Prostate gland (tissue), 2 donors: ENCODE measurements around the gene UMPS. TPM values are rescaled to one million over a fixed set of nuclear protein-coding genes. Genes with fewer than 3 reads are reported as not detected.

Source experiments
- DNase-seq: peaks from one replicate; pipeline ENCODE4 v3.0.0-alpha.2; 2019; ENCODE audit warnings: low spot score
- H3K27ac ChIP-seq, 2 donors: fragments of 200-600 bp; sonication (generic); 2 replicates each; pipeline ENCODE4 v1.5.1; 2017 to 2019
- H3K27me3 ChIP-seq: fragments of 200-600 bp; sonication (generic); replicated peaks from 2 replicates; pipeline ENCODE4 v1.5.1; 2019; ENCODE audit not compliant: insufficient read depth
- H3K36me3 ChIP-seq, 2 donors: fragments of 200-600 bp; sonication (generic); 1 replicate in 1 of 2; 2 replicates in 1 of 2; pipeline versions ENCODE4 v1.5.1 to v1.8.1; 2017 to 2019
- H3K4me1 ChIP-seq: fragments of 200-600 bp; sonication (generic); replicated peaks from 2 replicates; pipeline ENCODE4 v1.5.1; 2019
- H3K4me3 ChIP-seq, 2 donors: fragments of 200-600 bp; sonication (generic); 2 replicates each; pipeline ENCODE4 v1.5.1; 2017 to 2019
- H3K9me3 ChIP-seq: fragments of 200-600 bp; sonication (generic); 2 replicates; pipeline ENCODE4 v1.5.1; 2017
- CTCF ChIP-seq, 4 experiments: fragments of 200-600 bp in 2 of 4; fragments of 450-650 bp in 2 of 4; sonication (generic) in 2 of 4; IDR thresholded peaks; 1 replicate in 3 of 4; 2 replicates in 1 of 4; pipeline ENCODE4 v1.5.1; 2016 to 2019; ENCODE audit warnings: antibody characterized with exemption in 4 of 4, mild to moderate bottlenecking in 2 of 4, moderate library complexity in 2 of 4
- POLR2A ChIP-seq: fragments of 450-650 bp; IDR thresholded peaks from one replicate; pipeline ENCODE4 v1.6.1; 2016; ENCODE audit warnings: antibody characterized with exemption, mild to moderate bottlenecking
- POLR2AphosphoS5 ChIP-seq: sonication (generic); formaldehyde crosslinking; IDR thresholded peaks from one replicate; pipeline ENCODE4 v1.6.1; 2017; ENCODE audit warnings: antibody characterized with exemption
- WGBS: methylation state at CpG from one replicate; pipeline ENCODE4 v1.1.5; 2018; 5-methylcytosine and 5-hydroxymethylcytosine counted together
- intact Hi-C: fragments of 100-400 bp; cut with DNase I; formaldehyde crosslinking; loops from one replicate; pipeline ENCODE4 v1.14.2; 2022
- total RNA-seq, 2 donors: library from RNA; depleted of rRNA; stranded (reverse); fragments of >200 nt; gene quantifications; one replicate each; pipeline ENCODE4 v1.1.0, GENCODE V29; 2016

UMPS gene
- total RNA-seq, 2 donors from 2014 or later, result 22.2 to 23.5 TPM

GRCh38 chr3:124694486-124694885, 35.8 kb upstream of the UMPS start:
- Histone ChIP-seq H3K27ac (no peak overlapping the region), H3K36me3 (no peaks in the 10 kb centered on the region), H3K27me3 (no peaks in the 10 kb centered on the region), H3K9me3 (no peaks in the 10 kb centered on the region), H3K4me3 (no peak overlapping the region), H3K4me1 (no peaks in the 10 kb centered on the region)
- WGBS, result 82% methylated on average over 5 of the region's 5 CpGs
- intact Hi-C loops, result no loop called here
- no peak for DNase-seq
- no peak for TF ChIP-seq CTCF (IDR thresholded peaks at IDR 0.05)
- no peak for TF ChIP-seq POLR2A
- TF ChIP-seq POLR2AphosphoS5, result no peak

GRCh38 chr3:124695369-124695768, 34.9 kb upstream of the UMPS start:
- WGBS, result 92% methylated on average over 3 of the region's 3 CpGs
- TF ChIP-seq POLR2AphosphoS5 (no peak), CTCF (IDR thresholded peaks at IDR 0.05) (no peak), POLR2A (no peak)
- H3K27me3 ChIP-seq, result no peaks in the 10 kb centered on the region
- no peak for DNase-seq
- no peak overlapping the region for H3K27ac ChIP-seq
- no peaks in the 10 kb centered on the region for H3K36me3 ChIP-seq
- H3K9me3 ChIP-seq, result no peaks in the 10 kb centered on the region
- H3K4me1 ChIP-seq, result no peaks in the 10 kb centered on the region
- H3K4me3 ChIP-seq, result no peak overlapping the region
- intact Hi-C loops, result no loop called here

GRCh38 chr3:124696006-124696405, 34.2 kb upstream of the UMPS start:
- Histone ChIP-seq H3K9me3 (no peaks in the 10 kb centered on the region), H3K4me1 (no peaks in the 10 kb centered on the region), H3K4me3 (no peak overlapping the region), H3K27me3 (no peaks in the 10 kb centered on the region), H3K36me3 (no peaks in the 10 kb centered on the region), H3K27ac (no peak overlapping the region)
- 96% methylated on average over 4 of the region's 4 CpGs for WGBS
- intact Hi-C loops, result no loop called here
- no peak for DNase-seq
- TF ChIP-seq POLR2AphosphoS5 (no peak), CTCF (IDR thresholded peaks at IDR 0.05) (no peak), POLR2A (no peak)

- Histone ChIP-seq H3K4me1 (no peaks in the 10 kb centered on the region), H3K36me3 (no peaks in the 10 kb centered on the region), H3K9me3 (no peaks in the 10 kb centered on the region), H3K27me3 (no peaks in the 10 kb centered on the region), H3K27ac (no peak overlapping the region), H3K4me3 (no peak overlapping the region)
- no peak for TF ChIP-seq CTCF (IDR thresholded peaks at IDR 0.05)
- TF ChIP-seq POLR2A, result no peak
- no peak for TF ChIP-seq POLR2AphosphoS5
- intact Hi-C loops, result no loop called here
- WGBS, result 89% methylated on average over 4 of the region's 4 CpGs
- no peak for DNase-seq
Observed at GRCh38 chr3:124697302-124697701, 33.0 kb upstream of the UMPS start.

GRCh38 chr3:124698030-124698770, 32.1 kb upstream of the UMPS start:
- Histone ChIP-seq H3K4me1 (no peaks in the 10 kb centered on the region), H3K9me3 (no peaks in the 10 kb centered on the region), H3K4me3 (no peak overlapping the region), H3K36me3 (no peaks in the 10 kb centered on the region), H3K27ac (no peak overlapping the region), H3K27me3 (no peaks in the 10 kb centered on the region)
- intact Hi-C loops, result no loop called here
- 96% methylated on average over 12 of the region's 12 CpGs for WGBS
- no peak for DNase-seq
- TF ChIP-seq POLR2AphosphoS5, result no peak
- no peak for TF ChIP-seq POLR2A
- TF ChIP-seq CTCF (IDR thresholded peaks at IDR 0.05), result no peak
